GM23338 (cell line): ENCODE measurements around the gene KIF1A. TPM values are rescaled to one million over a fixed set of nuclear protein-coding genes. Genes with fewer than 3 reads are reported as not detected.

Experiments
- ATAC-seq: fragments of 200-7000 bp; cut with Tn5 transposase; 3 replicates; pipeline ENCODE4 v1.9.1; 2020
- DNase-seq: peaks from one replicate; pipeline ENCODE4 v3.0.0-alpha.2; 2015; ENCODE audit warnings: low spot score
- H2AFZ ChIP-seq: fragments of 200-600 bp; sonication (generic); 2 replicates; pipeline ENCODE4 v1.8.0; 2016; ENCODE audit warnings: antibody characterized with exemption, mild to moderate bottlenecking, moderate library complexity
- H3F3A ChIP-seq: fragments of 200-600 bp; sonication (generic); replicated peaks from 2 replicates; pipeline ENCODE4 v1.8.0; 2017; ENCODE audit warnings: antibody characterized with exemption, mixed run types, low read depth
- H3K27ac ChIP-seq: fragments of 200-600 bp; sonication (generic); 2 replicates; pipeline ENCODE4 v1.6.1; 2016; ENCODE audit warnings: low read depth
- H3K27me3 ChIP-seq: fragments of 200-600 bp; sonication (generic); 2 replicates; pipeline ENCODE4 v1.8.0; 2016; ENCODE audit warnings: mild to moderate bottlenecking, mixed run types, moderate library complexity; ENCODE audit not compliant: insufficient read depth
- H3K36me3 ChIP-seq: fragments of 200-600 bp; sonication (generic); 2 replicates; pipeline ENCODE4 v1.8.0; 2016; ENCODE audit warnings: mild to moderate bottlenecking; ENCODE audit not compliant: insufficient read depth
- H3K4me1 ChIP-seq: fragments of 200-600 bp; sonication (generic); 2 replicates; pipeline ENCODE4 v1.8.0; 2016; ENCODE audit warnings: mild to moderate bottlenecking, moderate library complexity; ENCODE audit not compliant: insufficient read depth
- H3K4me2 ChIP-seq: fragments of 200-600 bp; sonication (generic); 2 replicates; pipeline ENCODE4 v1.7.1; 2017; ENCODE audit warnings: mixed run types
- H3K4me3 ChIP-seq: fragments of 200-600 bp; sonication (generic); 2 replicates; pipeline ENCODE4 v1.6.1; 2016; ENCODE audit warnings: mixed run types
- H3K79me2 ChIP-seq: fragments of 200-600 bp; sonication (generic); replicated peaks from 2 replicates; pipeline ENCODE4 v1.8.0; 2017; ENCODE audit warnings: mild to moderate bottlenecking; ENCODE audit not compliant: insufficient read depth
- H3K9me2 ChIP-seq: fragments of 200-600 bp; sonication (generic); 2 replicates; pipeline ENCODE4 v1.8.0; 2017; ENCODE audit not compliant: insufficient read depth
- H4K20me1 ChIP-seq: fragments of 200-600 bp; sonication (generic); replicated peaks from 2 replicates; pipeline ENCODE4 v1.8.0; 2017; ENCODE audit warnings: mild to moderate bottlenecking; ENCODE audit not compliant: insufficient read depth
- H3K27ac Mint-ChIP-seq: 2 replicates; pipeline ENCODE4 v1.8.0; 2020; ENCODE audit warnings: inconsistent platforms, mild to moderate bottlenecking, moderate library complexity, mixed read lengths
- H3K27me3 Mint-ChIP-seq: 3 replicates; pipeline ENCODE4 v1.8.0; 2022; ENCODE audit warnings: low read depth, mild to moderate bottlenecking, moderate library complexity, mixed read lengths, inconsistent platforms; ENCODE audit not compliant: insufficient read depth, poor library complexity
- H3K36me3 Mint-ChIP-seq: 3 replicates; pipeline ENCODE4 v1.8.0; 2021; ENCODE audit warnings: low read depth, mild to moderate bottlenecking, inconsistent platforms, moderate library complexity, mixed read lengths
- H3K4me1 Mint-ChIP-seq: 3 replicates; pipeline ENCODE4 v1.8.0; 2020; ENCODE audit warnings: mild to moderate bottlenecking, inconsistent platforms, mixed read lengths
- H3K4me3 Mint-ChIP-seq: 3 replicates; pipeline ENCODE4 v1.8.0; 2021; ENCODE audit warnings: moderate library complexity, mild to moderate bottlenecking, inconsistent platforms, mixed read lengths
- H3K9me3 Mint-ChIP-seq: 3 replicates; pipeline ENCODE4 v1.8.0; 2020; ENCODE audit warnings: moderate library complexity, mild to moderate bottlenecking, inconsistent platforms, mixed read lengths
- CREB1 ChIP-seq: fragments of 250-450 bp; sonication (Bioruptor Pico); IDR thresholded peaks from 2 replicates; pipeline ENCODE4 v1.5.0; 2020; ENCODE audit warnings: low read depth, mild to moderate bottlenecking, moderate library complexity
- CTCF ChIP-seq, 2 experiments: fragments of 200-600 bp in 1 of 2; sonication (generic) in 1 of 2; conservative IDR thresholded peaks; 2 replicates each; pipeline versions ENCODE4 v1.5.1 to v1.6.1; 2016 to 2017; ENCODE audit warnings: antibody characterized with exemption in 2 of 2, low read depth in 2 of 2, mild to moderate bottlenecking in 2 of 2, moderate library complexity in 1 of 2
- JUNB ChIP-seq: IDR thresholded peaks from one replicate; pipeline ENCODE4 v1.6.1; 2016; ENCODE audit warnings: antibody characterized with exemption; ENCODE audit not compliant: unreplicated experiment
- POLR2AphosphoS5 ChIP-seq: IDR thresholded peaks from 2 replicates; pipeline ENCODE4 v1.6.1; 2016; ENCODE audit warnings: antibody characterized with exemption, low read depth
- REST ChIP-seq: IDR thresholded peaks from one replicate; pipeline ENCODE4 v1.6.1; 2018; ENCODE audit warnings: antibody characterized with exemption; ENCODE audit not compliant: unreplicated experiment
- ZNF114 ChIP-seq: fragments of 250-450 bp; sonication (Bioruptor Pico); IDR thresholded peaks from 2 replicates; pipeline ENCODE4 v1.5.0; 2020; ENCODE audit warnings: mild to moderate bottlenecking, moderate library complexity
- polyA plus RNA-seq: library from polyadenylated mRNA; unstranded; fragments of >200 nt; fragmentation: Nextera tagmentation; extraction: Ambion mirVana; gene quantifications from 2 replicates; pipeline ENCODE4 v1.2.1, GENCODE V29; 2016
- total RNA-seq: library from RNA; depleted of rRNA; stranded (reverse); fragments of >200 nt; shearing (Covaris generic); gene quantifications from 2 replicates; pipeline ENCODE4 v1.2.3, GENCODE V29; 2014

KIF1A gene
- total and polyA plus RNA-seq, 2 experiments from 2014 or later, result 169 to 214 TPM

- Mint-ChIP-seq H3K36me3 (no peaks in the 10 kb centered on the region), H3K27me3 (peaks cover 15% of the 10 kb centered on the region), H3K4me1 (no peaks in the 10 kb centered on the region; the same call in 2 of the 3 replicates), H3K9me3 (no peaks in the 10 kb centered on the region), H3K4me3 (no peak overlapping the region), H3K27ac (no peak overlapping the region)
- Histone ChIP-seq H3K27ac (no peak overlapping the region), H2AFZ (no peak overlapping the region), H3F3A (no peaks in the 10 kb centered on the region), H3K4me3 (peak overlapping the region; percentile 32; the same call in 1 of the 2 replicates), H3K79me2 (no peaks in the 10 kb centered on the region), H3K4me2 (peak overlapping the region; percentile 55), H3K4me1 (peaks cover 3% of the 10 kb centered on the region; the same call in 1 of the 2 replicates), H4K20me1 (no peaks in the 10 kb centered on the region), H3K36me3 (no peaks in the 10 kb centered on the region), H3K9me2 (no peaks in the 10 kb centered on the region), H3K27me3 (peaks cover 35% of the 10 kb centered on the region)
- ATAC-seq (no peak), DNase-seq (no peak)
- no peak for TF ChIP-seq CTCF (conservative IDR thresholded peaks at IDR 0.05; ENCODE audit: low read depth in 2 of 2)
Measured at GRCh38 chr2:240832921-240833494, 13.0 kb upstream of the KIF1A start.

- H3K27ac ChIP-seq, result no peak overlapping the region
- H3K4me1 ChIP-seq, result peaks cover 3% of the 10 kb centered on the region; the same call in 1 of the 2 replicates
- no peak for TF ChIP-seq ZNF114 (CRISPR knock-in tag)
- 0 out of 2 replicates have a peak, but pooled peaks have one; percentile 50 for TF ChIP-seq POLR2AphosphoS5
- no peaks in the 10 kb centered on the region for H3K9me3 Mint-ChIP-seq
- peak overlapping the region; percentile 80; the same call in 2 of the 3 replicates for H3K4me3 Mint-ChIP-seq
- peak overlapping the region; percentile 100 for H2AFZ ChIP-seq
- H3K27me3 ChIP-seq, result peaks cover 35% of the 10 kb centered on the region
- DNase-seq (peak; percentile 98), ATAC-seq (peak; percentile 86)
- peak overlapping the region; percentile 90 for H3K4me3 ChIP-seq
- no peaks in the 10 kb centered on the region for H3K36me3 ChIP-seq
- peak overlapping the region; percentile 99 for H3K4me2 ChIP-seq
- no peaks in the 10 kb centered on the region for H3K36me3 Mint-ChIP-seq
- H4K20me1 ChIP-seq, result no peaks in the 10 kb centered on the region
- H3K4me1 Mint-ChIP-seq, result no peaks in the 10 kb centered on the region; the same call in 2 of the 3 replicates
- H3K79me2 ChIP-seq, result no peaks in the 10 kb centered on the region
- peaks cover 15% of the 10 kb centered on the region for H3K27me3 Mint-ChIP-seq
- no peaks in the 10 kb centered on the region for H3K9me2 ChIP-seq
- no peak overlapping the region for H3K27ac Mint-ChIP-seq
- H3F3A ChIP-seq, result no peaks in the 10 kb centered on the region
Measured at GRCh38 chr2:240832205-240832727, 12.2 kb upstream of the KIF1A start.

GRCh38 chr2:240831594-240832204 is 11.7 kb upstream of the KIF1A start:
- Mint-ChIP-seq H3K27ac (no peak overlapping the region), H3K4me1 (no peaks in the 10 kb centered on the region; the same call in 2 of the 3 replicates), H3K4me3 (peak overlapping the region; percentile 80), H3K27me3 (peaks cover 15% of the 10 kb centered on the region), H3K9me3 (no peaks in the 10 kb centered on the region), H3K36me3 (no peaks in the 10 kb centered on the region)
- Histone ChIP-seq H3K4me3 (peak overlapping the region; percentile 90), H3K4me1 (peaks cover 3% of the 10 kb centered on the region; the same call in 1 of the 2 replicates), H3K27ac (no peak overlapping the region), H4K20me1 (no peaks in the 10 kb centered on the region), H3F3A (no peaks in the 10 kb centered on the region), H3K27me3 (peaks cover 35% of the 10 kb centered on the region), H2AFZ (peak overlapping the region; percentile 100), H3K9me2 (no peaks in the 10 kb centered on the region), H3K4me2 (peak overlapping the region; percentile 99), H3K36me3 (no peaks in the 10 kb centered on the region), H3K79me2 (no peaks in the 10 kb centered on the region)
- peak; percentile 41 for DNase-seq
- ATAC-seq, result peak; percentile 76
- TF ChIP-seq REST (no peak), JUNB (no peak), CREB1 (no peak)
